HepG2 (cell line): Measurements from ENCODE around the gene BCAN. TPM values are rescaled to one million over a fixed set of nuclear protein-coding genes. Genes with fewer than 3 reads are reported as not detected.

ENCODE experiments used
- ATAC-seq: fragments of 200-7000 bp; cut with Tn5 transposase; 3 replicates; pipeline ENCODE4 v1.9.1; 2020; ENCODE audit warnings: mild to moderate bottlenecking, moderate library complexity
- BruUV-seq: library from RNA; stranded (reverse); fragments of 400-500 nt; replicated peaks from 2 replicates; lab custom pipeline; 2021; lab: Mats Ljungman, UMichigan
- CTCF ChIA-PET: fragments of 300-600 bp; formaldehyde crosslinking; extraction: SDS; loops from one replicate; lab custom pipeline; 2021; ENCODE audit warnings: low total read pairs, inconsistent platforms, low intra/inter-chr PET ratio; lab: Yijun Ruan, JAX
- POLR2A ChIA-PET: fragments of 350-600 bp; sonication (Branson Sonifier 250); formaldehyde crosslinking; loops from one replicate; lab custom pipeline; 2020; ENCODE audit warnings: antibody characterized with exemption, inconsistent platforms; lab: Yijun Ruan, JAX
- DNase-seq: peaks from one replicate; pipeline ENCODE4 v3.0.0-alpha.2; 2015; ENCODE audit warnings: low spot score
- FAIRE-seq: peaks from 3 replicates; lab custom pipeline; 2011; peaks lifted over from hg19 to GRCh38; lab: Jason Lieb, UNC
- H2AFZ ChIP-seq: one replicate; pipeline ENCODE4 v1.6.1; 2011; ENCODE audit warnings: low read length, inconsistent platforms
- H3K27ac ChIP-seq: fragments of 300-600 bp; 3 replicates; pipeline ENCODE4 v1.8.0; 2011; ENCODE audit warnings: mixed run types, mild to moderate bottlenecking, mixed read lengths, low read length, inconsistent platforms; ENCODE audit not compliant: insufficient read depth; ENCODE audit errors: extremely low read length
- H3K27me3 ChIP-seq, 2 experiments: fragments of 200-600 bp in 1 of 2; 2 replicates in 1 of 2; 3 replicates in 1 of 2; pipeline versions ENCODE4 v1.6.0 to v1.8.0; 2011; ENCODE audit warnings: low read length in 2 of 2, mild to moderate bottlenecking in 2 of 2, moderate library complexity in 2 of 2, inconsistent platforms in 1 of 2; ENCODE audit not compliant: insufficient read depth in 2 of 2, control insufficient read depth in 1 of 2
- H3K36me3 ChIP-seq, 2 experiments: fragments of 200-600 bp in 1 of 2; replicated peaks in 1 of 2; 2 replicates in 1 of 2; 3 replicates in 1 of 2; pipeline versions ENCODE4 v1.5.1 to v1.8.0; 2011; ENCODE audit warnings: low read length in 2 of 2, inconsistent platforms in 1 of 2; ENCODE audit not compliant: insufficient read depth in 2 of 2, control insufficient read depth in 1 of 2
- H3K4me1 ChIP-seq: 2 replicates; pipeline ENCODE4 v1.5.1; 2012; ENCODE audit warnings: low read length, inconsistent platforms; ENCODE audit not compliant: insufficient read depth
- H3K4me2 ChIP-seq: 2 replicates; pipeline ENCODE4 v1.6.0; 2011; ENCODE audit warnings: low read depth, low read length, inconsistent platforms
- H3K4me3 ChIP-seq, 3 experiments: fragments of 200-600 bp in 1 of 3; sonication (generic), shearing (Covaris generic) in 1 of 3; replicated peaks in 1 of 3; 2 replicates each; pipeline ENCODE4 v1.5.1; 2011 to 2016; ENCODE audit warnings: low read length in 3 of 3, inconsistent platforms in 2 of 3, low read depth in 2 of 3, mild to moderate bottlenecking in 2 of 3, control low read depth in 1 of 3, mixed read lengths in 1 of 3; ENCODE audit not compliant: insufficient read depth in 1 of 3
- H3K79me2 ChIP-seq: one replicate; pipeline ENCODE4 v1.6.1; 2011; ENCODE audit warnings: low read length, inconsistent platforms; ENCODE audit not compliant: insufficient read depth
- H3K9ac ChIP-seq: 2 replicates; pipeline ENCODE4 v1.6.0; 2011; ENCODE audit warnings: mild to moderate bottlenecking, low read depth, low read length, inconsistent platforms; ENCODE audit not compliant: insufficient read depth
- H3K9me3 ChIP-seq: 2 replicates; pipeline ENCODE4 v1.5.1; 2012; ENCODE audit warnings: mild to moderate bottlenecking, low read length
- H4K20me1 ChIP-seq: 2 replicates; pipeline ENCODE4 v1.6.0; 2011; ENCODE audit warnings: inconsistent platforms, mild to moderate bottlenecking, low read length, moderate library complexity; ENCODE audit not compliant: insufficient read depth
- ATF7 ChIP-seq, 2 experiments: fragments of 450-650 bp in 1 of 2; sonication (generic) in 1 of 2; formaldehyde crosslinking in 1 of 2; IDR thresholded peaks; 2 replicates each; pipeline versions ENCODE4 v1.4.0 to v1.6.1; 2016 to 2020; ENCODE audit warnings: antibody characterized with exemption in 1 of 2, mild to moderate bottlenecking in 1 of 2, missing genetic modification reagents in 1 of 2
- FOSL2 ChIP-seq: sonication (generic); formaldehyde crosslinking; IDR thresholded peaks from 2 replicates; pipeline ENCODE4 v1.4.0; 2020; ENCODE audit warnings: missing genetic modification reagents
- GABPB1 ChIP-seq: IDR thresholded peaks from 2 replicates; pipeline ENCODE4 v1.6.1; 2016; ENCODE audit warnings: mild to moderate bottlenecking, missing genetic modification reagents, moderate library complexity, missing compliant biosample characterization
- SOX5 ChIP-seq: IDR thresholded peaks from 2 replicates; pipeline ENCODE4 v1.6.1; 2016; ENCODE audit warnings: borderline replicate concordance
- WGBS: methylation state at CpG from one replicate; pipeline ENCODE4 v1.1.6; 2017; ENCODE audit warnings: low lambda C conversion rate; 5-methylcytosine and 5-hydroxymethylcytosine counted together
- in situ Hi-C: cut with HindIII; loops from 2 replicates; pipeline ENCODE4 v1.10.0; 2017; ENCODE audit warnings: low pct_unique_long_range_greater_than_20kb; ENCODE audit not compliant: extremely low pct_ligation_motif_present
- intact Hi-C: fragments of 100-400 bp; cut with micrococcal nuclease; formaldehyde crosslinking; loops from one replicate; pipeline ENCODE4 v1.10.0; 2022; ENCODE audit not compliant: unreplicated experiment
- polyA plus RNA-seq, 8 experiments: library from polyadenylated mRNA; depleted of rRNA in 3 of 8; stranded (reverse) in 7 of 8; unstranded in 1 of 8; fragments of >200 nt; fragmentation: Illumina TruSeq in 4 of 8; extraction: Trizol in 4 of 8; gene quantifications; 2 replicates each; pipeline versions ENCODE4 v1.2.1 to v1.2.3, GENCODE V29; 2011 to 2016; ENCODE audit warnings: low read depth in 4 of 8, missing spikeins in 1 of 8, mixed read lengths in 1 of 8; ENCODE audit not compliant: insufficient read depth in 1 of 8
- total RNA-seq, 5 experiments: library from RNA; depleted of rRNA; stranded (reverse); fragments of >200 nt; fragmentation: Illumina TruSeq; extraction: Trizol; gene quantifications; 2 replicates each; pipeline ENCODE4 v1.2.3, GENCODE V29; 2016; ENCODE audit warnings: low read depth in 1 of 5
- TF ChIP-seq, protein P1 (sequence below): sonication (generic); formaldehyde crosslinking; IDR thresholded peaks from 2 replicates; pipeline ENCODE4 v1.5.0; 2020; ENCODE audit warnings: mild to moderate bottlenecking, missing genetic modification reagents, borderline replicate concordance
- TF ChIP-seq, protein P2 (sequence below): sonication (generic); formaldehyde crosslinking; IDR thresholded peaks from 2 replicates; pipeline ENCODE4 v1.4.0; 2020; ENCODE audit warnings: missing genetic modification reagents
- TF ChIP-seq, protein P3 (sequence below): fragments of 450-650 bp; IDR thresholded peaks from 2 replicates; pipeline ENCODE4 v1.6.1; 2017

Gene BCAN
- total and polyA plus RNA-seq, 2 of the 13 experiments (the other 11 are each of a cell fraction or from before 2014, with no cell fraction given), result not detected

DNA sequence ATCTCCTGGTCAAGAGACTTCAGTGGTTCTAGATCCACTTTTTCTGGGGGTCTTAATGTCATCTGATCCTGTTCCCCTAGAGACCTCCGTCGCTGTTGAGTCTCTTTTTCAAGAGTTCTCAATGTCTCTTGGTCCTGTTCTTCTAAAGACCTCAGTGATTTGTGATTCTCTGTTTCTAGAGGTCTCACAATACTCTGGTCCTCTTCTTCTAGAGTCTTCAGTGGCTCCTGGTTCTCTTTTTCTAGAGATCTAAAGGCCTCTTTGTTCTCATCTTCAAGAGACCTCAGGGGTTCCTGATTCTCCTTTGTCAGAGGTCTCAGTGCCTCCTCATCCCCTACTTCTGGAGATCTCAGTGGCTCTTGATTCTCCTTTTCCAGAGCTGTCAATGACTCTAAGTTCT is 29.9 kb downstream of the BCAN start (continued):
- TF ChIP-seq, protein P1, sequence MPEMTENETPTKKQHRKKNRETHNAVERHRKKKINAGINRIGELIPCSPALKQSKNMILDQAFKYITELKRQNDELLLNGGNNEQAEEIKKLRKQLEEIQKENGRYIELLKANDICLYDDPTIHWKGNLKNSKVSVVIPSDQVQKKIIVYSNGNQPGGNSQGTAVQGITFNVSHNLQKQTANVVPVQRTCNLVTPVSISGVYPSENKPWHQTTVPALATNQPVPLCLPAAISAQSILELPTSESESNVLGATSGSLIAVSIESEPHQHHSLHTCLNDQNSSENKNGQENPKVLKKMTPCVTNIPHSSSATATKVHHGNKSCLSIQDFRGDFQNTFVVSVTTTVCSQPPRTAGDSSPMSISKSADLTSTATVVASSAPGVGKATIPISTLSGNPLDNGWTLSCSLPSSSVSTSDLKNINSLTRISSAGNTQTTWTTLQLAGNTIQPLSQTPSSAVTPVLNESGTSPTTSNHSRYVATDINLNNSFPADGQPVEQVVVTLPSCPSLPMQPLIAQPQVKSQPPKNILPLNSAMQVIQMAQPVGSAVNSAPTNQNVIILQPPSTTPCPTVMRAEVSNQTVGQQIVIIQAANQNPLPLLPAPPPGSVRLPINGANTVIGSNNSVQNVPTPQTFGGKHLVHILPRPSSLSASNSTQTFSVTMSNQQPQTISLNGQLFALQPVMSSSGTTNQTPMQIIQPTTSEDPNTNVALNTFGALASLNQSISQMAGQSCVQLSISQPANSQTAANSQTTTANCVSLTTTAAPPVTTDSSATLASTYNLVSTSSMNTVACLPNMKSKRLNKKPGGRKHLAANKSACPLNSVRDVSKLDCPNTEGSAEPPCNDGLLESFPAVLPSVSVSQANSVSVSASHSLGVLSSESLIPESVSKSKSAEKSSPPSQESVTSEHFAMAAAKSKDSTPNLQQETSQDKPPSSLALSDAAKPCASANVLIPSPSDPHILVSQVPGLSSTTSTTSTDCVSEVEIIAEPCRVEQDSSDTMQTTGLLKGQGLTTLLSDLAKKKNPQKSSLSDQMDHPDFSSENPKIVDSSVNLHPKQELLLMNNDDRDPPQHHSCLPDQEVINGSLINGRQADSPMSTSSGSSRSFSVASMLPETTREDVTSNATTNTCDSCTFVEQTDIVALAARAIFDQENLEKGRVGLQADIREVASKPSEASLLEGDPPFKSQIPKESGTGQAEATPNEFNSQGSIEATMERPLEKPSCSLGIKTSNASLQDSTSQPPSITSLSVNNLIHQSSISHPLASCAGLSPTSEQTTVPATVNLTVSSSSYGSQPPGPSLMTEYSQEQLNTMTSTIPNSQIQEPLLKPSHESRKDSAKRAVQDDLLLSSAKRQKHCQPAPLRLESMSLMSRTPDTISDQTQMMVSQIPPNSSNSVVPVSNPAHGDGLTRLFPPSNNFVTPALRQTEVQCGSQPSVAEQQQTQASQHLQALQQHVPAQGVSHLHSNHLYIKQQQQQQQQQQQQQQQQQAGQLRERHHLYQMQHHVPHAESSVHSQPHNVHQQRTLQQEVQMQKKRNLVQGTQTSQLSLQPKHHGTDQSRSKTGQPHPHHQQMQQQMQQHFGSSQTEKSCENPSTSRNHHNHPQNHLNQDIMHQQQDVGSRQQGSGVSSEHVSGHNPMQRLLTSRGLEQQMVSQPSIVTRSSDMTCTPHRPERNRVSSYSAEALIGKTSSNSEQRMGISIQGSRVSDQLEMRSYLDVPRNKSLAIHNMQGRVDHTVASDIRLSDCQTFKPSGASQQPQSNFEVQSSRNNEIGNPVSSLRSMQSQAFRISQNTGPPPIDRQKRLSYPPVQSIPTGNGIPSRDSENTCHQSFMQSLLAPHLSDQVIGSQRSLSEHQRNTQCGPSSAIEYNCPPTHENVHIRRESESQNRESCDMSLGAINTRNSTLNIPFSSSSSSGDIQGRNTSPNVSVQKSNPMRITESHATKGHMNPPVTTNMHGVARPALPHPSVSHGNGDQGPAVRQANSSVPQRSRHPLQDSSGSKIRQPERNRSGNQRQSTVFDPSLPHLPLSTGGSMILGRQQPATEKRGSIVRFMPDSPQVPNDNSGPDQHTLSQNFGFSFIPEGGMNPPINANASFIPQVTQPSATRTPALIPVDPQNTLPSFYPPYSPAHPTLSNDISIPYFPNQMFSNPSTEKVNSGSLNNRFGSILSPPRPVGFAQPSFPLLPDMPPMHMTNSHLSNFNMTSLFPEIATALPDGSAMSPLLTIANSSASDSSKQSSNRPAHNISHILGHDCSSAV (CRISPR knock-in tag), result no peak

DNA sequence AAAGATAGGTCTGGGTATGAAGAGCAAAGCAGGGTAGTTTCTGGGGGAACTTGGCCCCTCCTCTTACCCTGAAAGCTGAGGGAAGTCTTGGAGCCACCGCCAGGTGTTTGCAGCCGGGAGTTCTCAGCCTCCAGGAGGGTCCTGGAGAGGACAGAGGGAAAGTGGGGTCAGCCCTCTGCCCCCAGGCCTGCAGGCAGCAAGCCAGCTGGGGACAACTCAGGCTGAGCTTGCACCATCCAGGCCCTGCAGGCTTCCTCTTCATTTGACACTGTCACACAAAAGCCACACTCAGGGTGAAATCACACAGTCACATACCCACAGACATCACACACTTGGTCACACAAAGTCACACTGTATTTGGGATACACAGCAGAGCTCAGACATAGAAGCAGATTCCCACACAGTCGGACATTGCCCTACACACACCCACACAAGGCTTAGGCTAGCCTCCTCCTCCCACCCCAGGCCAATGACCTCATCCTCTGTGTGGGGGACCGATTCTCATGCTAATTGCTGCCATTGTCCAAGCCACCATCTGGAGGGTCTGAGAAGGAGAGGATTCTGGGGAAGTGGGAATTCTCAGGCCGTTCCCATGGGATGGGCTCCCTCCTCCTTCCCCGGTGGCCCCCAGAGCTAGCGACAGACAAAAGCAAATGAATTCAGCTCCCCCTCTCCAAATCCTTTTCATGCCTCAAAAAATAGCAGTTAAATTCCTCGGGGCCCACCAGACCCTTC is 31.6 kb downstream of the BCAN start:
- Histone ChIP-seq H3K4me2 (peak overlapping the region; percentile 21; the same call in 1 of the 2 replicates), H2AFZ (no peak overlapping the region), H3K4me3 (no peak overlapping the region), H3K27me3 (peaks cover 0 to 4% of the 10 kb centered on the region in 2 experiments; a peak in 4 of 5 replicates), H3K9ac (no peak overlapping the region), H4K20me1 (no peaks in the 10 kb centered on the region), H3K27ac (no peak overlapping the region), H3K36me3 (no peaks in the 10 kb centered on the region), H3K79me2 (peaks cover 2% of the 10 kb centered on the region), H3K4me1 (peaks cover 55% of the 10 kb centered on the region), H3K9me3 (no peaks in the 10 kb centered on the region)
- ChIA-PET POLR2A (interaction anchor here (1.0 to 9.1 kb wide), 2 partner anchors 11 to 55 kb away, joined by 3 to 189 read pairs; partner anchors contain the start of genes ISG20L2 and METTL25B), CTCF (interaction anchor here (1.5 kb wide), 1 partner anchor 14 kb away, joined by 4 read pairs; no protein-coding TSS in a partner anchor)
- intact Hi-C loops (no loop called here), in situ Hi-C loops (no loop called here)
- WGBS, result 42% methylated on average over 3 of the region's 8 CpGs
- no TSS peak for BruUV-seq
- FAIRE-seq (peak; percentile 87), DNase-seq (peak; percentile 41), ATAC-seq (peak; percentile 63)
- TF ChIP-seq, protein P2, sequence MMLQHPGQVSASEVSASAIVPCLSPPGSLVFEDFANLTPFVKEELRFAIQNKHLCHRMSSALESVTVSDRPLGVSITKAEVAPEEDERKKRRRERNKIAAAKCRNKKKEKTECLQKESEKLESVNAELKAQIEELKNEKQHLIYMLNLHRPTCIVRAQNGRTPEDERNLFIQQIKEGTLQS (CRISPR knock-in tag), result 0 out of 2 replicates have a peak, but pooled peaks have one; percentile 59
- TF ChIP-seq FOSL2, result peak; percentile 24; the same call in 1 of the 2 replicates
- peak; percentile 67 for TF ChIP-seq SOX5 (CRISPR knock-in tag)
- no peak for TF ChIP-seq GABPB1
- TF ChIP-seq ATF7 (IDR thresholded peaks at IDR 0.05), result peak; percentile 74
- no peak for TF ChIP-seq ATF7 (CRISPR knock-in tag; IDR thresholded peaks at IDR 0.05)
- TF ChIP-seq, protein P3, sequence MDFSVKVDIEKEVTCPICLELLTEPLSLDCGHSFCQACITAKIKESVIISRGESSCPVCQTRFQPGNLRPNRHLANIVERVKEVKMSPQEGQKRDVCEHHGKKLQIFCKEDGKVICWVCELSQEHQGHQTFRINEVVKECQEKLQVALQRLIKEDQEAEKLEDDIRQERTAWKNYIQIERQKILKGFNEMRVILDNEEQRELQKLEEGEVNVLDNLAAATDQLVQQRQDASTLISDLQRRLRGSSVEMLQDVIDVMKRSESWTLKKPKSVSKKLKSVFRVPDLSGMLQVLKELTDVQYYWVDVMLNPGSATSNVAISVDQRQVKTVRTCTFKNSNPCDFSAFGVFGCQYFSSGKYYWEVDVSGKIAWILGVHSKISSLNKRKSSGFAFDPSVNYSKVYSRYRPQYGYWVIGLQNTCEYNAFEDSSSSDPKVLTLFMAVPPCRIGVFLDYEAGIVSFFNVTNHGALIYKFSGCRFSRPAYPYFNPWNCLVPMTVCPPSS, result no peak
